GM12801 (cell line): ENCODE measurements around the gene EVI5.

Source experiments
- TF ChIP-seq, protein P1 (sequence below): IDR thresholded peaks from one replicate; pipeline ENCODE4 v1.5.1; 2011; ENCODE audit warnings: control low read depth; ENCODE audit not compliant: insufficient read length; ENCODE audit errors: extremely low read depth

Gene EVI5

DNA sequence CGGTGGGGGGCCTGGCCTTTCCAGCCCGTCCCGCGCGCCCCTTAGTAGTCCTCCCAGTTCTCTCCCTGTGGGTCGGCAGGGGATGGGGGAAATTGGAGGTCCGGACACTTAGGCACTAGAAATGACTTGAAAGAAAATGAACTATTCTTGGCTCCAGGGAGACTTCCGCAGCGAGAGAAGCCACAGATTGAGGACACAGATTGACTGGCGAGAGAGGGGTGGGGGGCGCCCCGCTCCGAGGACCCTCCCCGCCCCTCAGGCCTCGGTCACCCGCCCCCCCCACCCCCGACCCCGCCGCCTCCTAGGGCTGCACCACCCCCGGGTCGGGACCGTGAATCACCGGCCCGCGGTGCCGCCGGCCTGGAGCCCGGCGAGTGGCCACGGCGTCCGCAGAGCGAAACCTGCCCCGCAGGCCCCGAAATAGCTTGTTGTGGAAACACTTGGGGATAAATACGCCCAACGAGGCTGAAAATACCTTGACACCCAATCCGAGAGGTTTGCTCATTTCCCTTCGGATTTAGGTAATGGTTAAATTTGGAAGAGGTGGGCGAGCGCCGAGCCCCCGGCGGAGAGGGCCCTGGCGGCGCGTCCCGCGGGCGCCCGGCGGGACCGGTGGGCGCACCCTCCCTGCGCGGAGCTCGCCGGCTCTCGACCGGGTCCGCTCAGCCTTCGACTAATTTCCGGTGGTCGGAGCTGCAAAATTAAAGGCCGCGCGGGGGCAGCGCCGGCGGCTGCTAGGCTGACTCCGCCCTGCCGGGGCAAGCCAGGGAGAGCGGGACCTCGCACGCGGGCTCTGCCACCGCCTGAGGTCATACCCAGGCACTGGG, 298.4 kb downstream of the EVI5 start, which contains the start of gene GFI1:
TSS of gene GFI1 (minus strand) at position 675 of the 827 bp plus-strand sequence. CDS start 3,438 bp downstream, outside the sequence.
- TF ChIP-seq, protein P1, sequence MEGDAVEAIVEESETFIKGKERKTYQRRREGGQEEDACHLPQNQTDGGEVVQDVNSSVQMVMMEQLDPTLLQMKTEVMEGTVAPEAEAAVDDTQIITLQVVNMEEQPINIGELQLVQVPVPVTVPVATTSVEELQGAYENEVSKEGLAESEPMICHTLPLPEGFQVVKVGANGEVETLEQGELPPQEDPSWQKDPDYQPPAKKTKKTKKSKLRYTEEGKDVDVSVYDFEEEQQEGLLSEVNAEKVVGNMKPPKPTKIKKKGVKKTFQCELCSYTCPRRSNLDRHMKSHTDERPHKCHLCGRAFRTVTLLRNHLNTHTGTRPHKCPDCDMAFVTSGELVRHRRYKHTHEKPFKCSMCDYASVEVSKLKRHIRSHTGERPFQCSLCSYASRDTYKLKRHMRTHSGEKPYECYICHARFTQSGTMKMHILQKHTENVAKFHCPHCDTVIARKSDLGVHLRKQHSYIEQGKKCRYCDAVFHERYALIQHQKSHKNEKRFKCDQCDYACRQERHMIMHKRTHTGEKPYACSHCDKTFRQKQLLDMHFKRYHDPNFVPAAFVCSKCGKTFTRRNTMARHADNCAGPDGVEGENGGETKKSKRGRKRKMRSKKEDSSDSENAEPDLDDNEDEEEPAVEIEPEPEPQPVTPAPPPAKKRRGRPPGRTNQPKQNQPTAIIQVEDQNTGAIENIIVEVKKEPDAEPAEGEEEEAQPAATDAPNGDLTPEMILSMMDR, result no peak

DNA sequence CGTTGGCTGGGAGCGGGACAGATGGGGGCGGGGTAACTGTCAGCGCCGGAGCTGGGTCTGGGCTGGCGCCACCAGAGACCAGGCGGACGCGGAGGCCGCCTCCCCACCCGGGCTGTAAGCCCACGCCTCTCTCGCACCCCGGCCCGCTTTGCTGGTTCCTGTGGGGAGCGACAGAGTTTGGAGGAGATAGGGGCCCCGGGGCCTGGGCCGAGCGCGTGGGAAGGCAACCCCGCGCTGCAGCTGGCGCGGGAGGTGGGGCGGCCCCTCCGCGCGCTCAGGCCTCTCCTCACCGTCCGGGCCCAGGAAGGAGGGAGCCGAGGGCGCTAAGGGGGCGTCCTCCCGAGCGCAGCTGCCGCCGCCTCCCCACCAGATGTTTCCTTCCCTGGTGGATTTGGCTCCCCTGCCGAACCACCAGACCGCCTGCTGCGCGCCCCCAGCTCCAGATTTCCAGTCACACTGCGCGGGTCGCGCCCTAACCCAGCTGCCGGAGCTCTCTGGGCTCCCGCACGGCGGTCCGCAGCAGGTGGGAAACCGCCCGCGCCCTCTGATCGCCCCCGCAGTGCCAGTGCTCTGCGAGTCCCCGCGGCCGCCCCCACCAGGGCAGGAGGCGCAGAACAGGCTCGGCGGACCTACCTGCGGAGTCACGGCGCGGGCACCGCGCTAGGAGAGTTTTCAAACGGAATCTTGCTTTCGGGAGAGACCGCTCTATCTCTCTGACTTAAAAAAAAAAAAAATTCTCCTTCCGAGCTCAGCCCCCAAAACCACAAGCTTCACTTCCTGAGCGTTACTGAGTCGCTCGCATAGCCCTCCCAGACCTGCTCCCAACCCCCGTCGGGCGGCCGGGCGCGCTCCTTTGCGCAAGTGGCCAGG, 299.3 kb downstream of the EVI5 start:
- TF ChIP-seq, protein P1, result no peak

DNA sequence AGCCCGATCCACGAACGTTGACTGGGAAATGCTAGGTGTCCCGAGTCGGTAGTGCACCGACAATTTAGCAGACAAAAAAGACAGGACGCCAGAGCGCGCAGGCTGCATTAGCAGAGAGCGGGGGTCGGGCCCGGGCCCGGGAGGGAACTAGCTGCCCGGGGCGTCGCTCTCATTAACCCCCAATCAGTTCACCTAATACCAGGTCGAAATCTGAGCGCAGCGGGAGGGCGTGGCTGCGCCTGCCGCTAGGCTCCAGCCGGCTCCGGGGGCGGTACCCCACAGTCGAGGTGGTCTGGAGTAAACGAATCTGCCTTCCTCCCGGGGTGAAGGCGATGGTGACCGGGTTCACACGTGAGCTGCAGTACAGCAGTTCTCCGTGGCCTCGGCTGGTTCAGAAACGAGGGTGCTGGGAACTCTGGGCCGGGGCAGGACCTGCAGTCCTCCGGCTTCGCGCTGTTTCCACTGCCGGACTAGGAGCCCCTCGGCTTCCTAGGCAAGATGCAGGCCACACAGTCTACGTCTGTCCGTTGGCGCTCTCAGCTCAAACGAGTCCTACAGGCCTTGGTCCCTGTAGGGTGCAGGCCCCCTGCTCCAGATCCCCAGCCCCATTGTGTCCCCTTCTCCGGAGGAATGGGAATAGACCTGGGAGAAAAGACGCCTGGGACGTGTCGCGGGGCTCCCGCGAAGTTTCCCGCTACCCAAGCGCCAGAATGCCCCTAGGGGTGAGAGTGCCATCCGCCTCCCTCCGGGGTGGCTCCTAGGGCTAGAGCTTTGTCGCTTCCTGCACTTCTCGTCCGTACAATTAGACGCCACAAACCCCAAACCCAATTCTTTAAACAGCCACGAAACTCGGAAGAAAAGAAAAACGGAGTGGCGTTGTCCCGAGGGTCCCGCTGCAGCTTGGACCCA, 300.2 kb downstream of the EVI5 start:
- TF ChIP-seq, protein P1, result no peak

DNA sequence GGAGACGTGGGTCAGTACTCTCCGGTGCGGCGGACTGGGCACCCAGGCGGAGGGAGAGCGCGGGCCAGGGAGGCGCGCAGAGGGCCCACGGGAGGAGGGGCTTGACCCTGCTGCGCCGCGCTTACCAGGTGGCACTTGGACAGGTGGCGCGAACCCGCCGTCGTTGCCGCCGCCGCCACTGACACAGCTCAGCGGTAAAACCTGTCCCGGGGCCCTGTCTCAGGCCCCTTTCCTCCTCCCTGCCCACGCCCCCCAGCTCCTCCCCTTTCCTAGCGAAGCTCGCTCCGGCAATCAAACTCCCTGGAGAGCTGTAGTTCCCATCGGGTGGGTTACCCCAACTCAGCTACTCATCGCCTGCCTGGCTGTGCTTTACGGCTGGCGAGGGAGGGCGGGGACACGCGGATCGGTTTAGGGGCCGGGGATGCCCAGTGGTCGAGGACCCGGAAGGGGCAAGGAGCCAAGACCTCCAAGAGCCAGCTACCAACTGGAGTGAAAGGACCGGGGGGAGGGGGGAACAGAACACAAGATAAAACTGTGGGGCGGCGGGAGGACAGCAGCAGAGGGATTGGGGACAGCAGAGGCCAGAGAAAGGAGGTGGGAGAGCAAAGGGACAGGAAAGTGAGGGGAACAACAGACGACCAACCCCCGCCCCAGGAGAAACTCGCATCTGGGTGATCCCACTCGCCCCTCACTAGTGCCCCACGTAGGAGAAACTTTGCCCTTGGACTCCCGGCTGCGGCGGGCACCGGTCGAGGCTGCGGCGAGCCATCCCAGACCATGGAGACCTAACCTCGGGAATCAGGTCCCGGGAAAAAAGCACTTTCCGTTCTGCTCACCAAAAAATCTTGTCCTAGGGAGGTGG, 301.1 kb downstream of the EVI5 start:
- TF ChIP-seq, protein P1, result no peak

DNA sequence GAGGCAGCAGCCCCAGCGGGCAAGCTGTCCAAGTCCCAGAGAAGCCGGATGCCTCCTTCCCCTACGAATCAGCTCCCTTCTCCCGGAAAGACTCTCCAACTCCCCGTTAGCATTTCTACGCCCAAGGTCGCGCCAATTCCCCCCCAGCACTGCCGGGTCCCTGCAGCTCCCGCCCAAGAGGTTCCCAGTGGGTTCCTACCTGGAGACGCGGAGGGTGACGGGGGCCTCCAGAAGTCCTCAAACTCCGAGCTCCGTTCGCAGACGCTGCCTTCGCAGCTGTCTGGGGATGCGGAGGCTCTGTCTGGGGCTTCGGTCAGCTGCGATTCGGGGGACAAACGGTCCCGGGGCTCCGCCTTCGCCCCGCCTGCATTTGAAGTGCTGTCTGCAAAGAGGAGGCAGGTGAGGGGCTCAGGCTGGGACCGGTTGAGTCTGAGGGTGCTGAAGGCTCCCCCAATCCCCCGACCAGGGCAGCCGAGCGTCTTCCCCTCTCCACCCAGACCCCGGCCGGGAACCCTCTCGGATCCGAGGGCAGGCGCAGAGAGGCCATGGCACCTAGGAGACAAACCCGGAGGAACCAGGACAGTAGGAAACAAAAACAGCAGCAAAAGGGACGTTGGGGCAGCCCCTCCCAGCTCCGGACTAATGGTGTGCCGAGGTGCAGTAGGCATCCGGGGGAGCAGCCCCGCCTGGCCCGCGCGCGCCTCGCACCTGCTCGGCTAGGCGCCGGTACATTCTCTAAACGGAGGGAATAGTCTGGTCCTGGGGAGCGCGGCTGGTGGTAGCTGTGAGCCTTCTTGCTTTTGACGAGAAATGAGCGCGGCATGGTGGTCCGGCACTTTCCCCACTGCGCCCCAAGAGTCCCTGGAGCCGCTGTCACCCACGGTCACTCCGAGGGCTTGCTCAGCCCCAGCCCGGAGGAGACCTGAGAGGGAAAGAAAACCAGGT, 302.0 kb downstream of the EVI5 start:
- TF ChIP-seq, protein P1, result no peak
